ENCODE data around the gene GNAZ.

GNAZ gene

DNA sequence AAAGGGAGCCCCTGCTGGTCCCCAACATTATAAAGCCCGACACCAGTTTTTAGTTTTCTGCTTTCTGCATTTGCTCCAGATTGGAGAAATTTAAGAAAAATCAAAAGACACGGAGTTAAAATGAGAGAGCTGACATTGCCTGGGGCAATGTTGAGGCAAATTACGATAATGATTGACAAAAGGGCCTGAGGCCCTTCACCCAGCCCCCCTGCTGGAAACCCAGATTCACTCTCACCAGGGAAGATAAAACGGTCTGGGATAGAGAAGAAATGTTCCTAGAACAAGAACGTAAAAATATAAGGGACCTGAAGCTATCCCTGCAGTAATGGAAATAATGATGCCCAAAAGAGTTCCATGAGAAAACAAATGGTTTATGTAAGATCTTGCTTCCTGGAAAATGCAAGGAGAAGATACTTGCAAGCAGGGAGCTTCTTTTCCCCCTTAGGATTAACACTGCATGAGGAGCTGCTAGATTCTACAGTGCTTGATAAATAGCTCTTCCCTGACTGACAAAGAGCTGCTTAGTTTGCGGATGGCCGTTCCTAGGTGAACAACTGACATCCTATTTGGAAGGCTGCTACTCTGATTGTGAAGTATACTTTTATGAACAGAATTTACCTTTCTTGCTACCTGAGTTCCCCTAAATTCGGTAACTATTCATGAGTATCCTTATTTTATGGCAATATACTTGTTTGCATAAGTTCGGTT, 40.6 kb upstream of the GNAZ start:
- Histone ChIP-seq H3K9me3 (no peaks in the 10 kb centered on the region), H3K36me3 (no peaks in the 10 kb centered on the region), H3K4me1 (ENCODE audit: control insufficient read depth in 1 of 2, insufficient read depth in 1 of 2, low read depth in 1 of 2, low read length in 1 of 2) (no peaks in the 10 kb centered on the region), H3K27ac (no peak overlapping the region), H3K4me3 (ENCODE audit: low read depth in 1 of 2, low read length in 1 of 2) (no peak overlapping the region), H3K27me3 (peaks cover 3% of the 10 kb centered on the region)
- TF ChIP-seq, protein P1, sequence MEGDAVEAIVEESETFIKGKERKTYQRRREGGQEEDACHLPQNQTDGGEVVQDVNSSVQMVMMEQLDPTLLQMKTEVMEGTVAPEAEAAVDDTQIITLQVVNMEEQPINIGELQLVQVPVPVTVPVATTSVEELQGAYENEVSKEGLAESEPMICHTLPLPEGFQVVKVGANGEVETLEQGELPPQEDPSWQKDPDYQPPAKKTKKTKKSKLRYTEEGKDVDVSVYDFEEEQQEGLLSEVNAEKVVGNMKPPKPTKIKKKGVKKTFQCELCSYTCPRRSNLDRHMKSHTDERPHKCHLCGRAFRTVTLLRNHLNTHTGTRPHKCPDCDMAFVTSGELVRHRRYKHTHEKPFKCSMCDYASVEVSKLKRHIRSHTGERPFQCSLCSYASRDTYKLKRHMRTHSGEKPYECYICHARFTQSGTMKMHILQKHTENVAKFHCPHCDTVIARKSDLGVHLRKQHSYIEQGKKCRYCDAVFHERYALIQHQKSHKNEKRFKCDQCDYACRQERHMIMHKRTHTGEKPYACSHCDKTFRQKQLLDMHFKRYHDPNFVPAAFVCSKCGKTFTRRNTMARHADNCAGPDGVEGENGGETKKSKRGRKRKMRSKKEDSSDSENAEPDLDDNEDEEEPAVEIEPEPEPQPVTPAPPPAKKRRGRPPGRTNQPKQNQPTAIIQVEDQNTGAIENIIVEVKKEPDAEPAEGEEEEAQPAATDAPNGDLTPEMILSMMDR (IDR thresholded peaks at IDR 0.05): no peak

DNA sequence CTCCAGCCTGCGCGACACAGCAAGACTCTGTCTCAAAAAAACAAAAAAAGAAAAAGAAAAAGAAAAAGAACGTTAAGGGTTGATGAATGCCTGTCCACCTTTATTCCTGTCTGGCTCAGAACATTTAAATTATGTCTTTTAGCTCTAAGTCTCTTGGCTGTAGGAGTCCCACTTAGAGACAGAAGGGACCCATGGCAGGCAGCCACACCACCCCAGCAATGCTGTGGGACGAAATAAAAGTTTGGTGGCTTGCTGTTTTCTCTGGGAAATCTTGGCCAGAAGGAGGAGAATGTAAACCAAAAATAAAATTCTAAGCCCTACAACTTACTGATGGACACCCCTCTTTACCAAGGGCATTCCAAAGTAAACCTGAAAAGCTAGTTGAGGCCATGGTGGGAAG, 38.9 kb upstream of the GNAZ start:
- no peaks in the 10 kb centered on the region for H3K36me3 ChIP-seq
- peaks cover 3% of the 10 kb centered on the region for H3K27me3 ChIP-seq
- H3K9me3 ChIP-seq: no peaks in the 10 kb centered on the region
- H3K4me3 ChIP-seq (ENCODE audit: low read depth in 1 of 2, low read length in 1 of 2): no peak overlapping the region
- no peaks in the 10 kb centered on the region for H3K4me1 ChIP-seq (ENCODE audit: control insufficient read depth in 1 of 2, insufficient read depth in 1 of 2, low read depth in 1 of 2, low read length in 1 of 2)
- H3K27ac ChIP-seq: no peak overlapping the region
- TF ChIP-seq, protein P1 (IDR thresholded peaks at IDR 0.05): no peak

DNA sequence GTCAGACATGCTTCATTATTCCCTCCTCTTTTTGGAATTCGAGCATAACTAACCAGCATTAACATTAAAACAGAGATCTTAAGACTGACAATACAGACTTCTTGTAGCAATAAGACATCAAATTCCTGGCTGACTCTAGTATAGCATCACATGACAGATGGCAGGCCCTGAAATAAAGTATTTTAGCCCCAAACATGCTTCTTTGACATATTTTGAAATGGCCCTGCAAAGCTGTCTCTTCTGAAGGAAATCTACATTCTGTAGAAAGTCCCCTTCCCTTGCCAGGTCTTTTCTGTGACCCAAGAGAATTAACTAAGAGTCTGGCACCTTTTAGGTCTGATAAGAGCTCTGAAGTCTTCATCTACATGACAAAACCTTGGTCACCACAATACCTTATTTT, 38.5 kb upstream of the GNAZ start:
- Histone ChIP-seq H3K4me3 (ENCODE audit: low read depth in 1 of 2, low read length in 1 of 2) (no peak overlapping the region), H3K27ac (no peak overlapping the region), H3K4me1 (ENCODE audit: control insufficient read depth in 1 of 2, insufficient read depth in 1 of 2, low read depth in 1 of 2, low read length in 1 of 2) (no peaks in the 10 kb centered on the region), H3K9me3 (no peaks in the 10 kb centered on the region), H3K27me3 (peaks cover 3% of the 10 kb centered on the region), H3K36me3 (no peaks in the 10 kb centered on the region)
- TF ChIP-seq, protein P1 (IDR thresholded peaks at IDR 0.05): no peak

DNA sequence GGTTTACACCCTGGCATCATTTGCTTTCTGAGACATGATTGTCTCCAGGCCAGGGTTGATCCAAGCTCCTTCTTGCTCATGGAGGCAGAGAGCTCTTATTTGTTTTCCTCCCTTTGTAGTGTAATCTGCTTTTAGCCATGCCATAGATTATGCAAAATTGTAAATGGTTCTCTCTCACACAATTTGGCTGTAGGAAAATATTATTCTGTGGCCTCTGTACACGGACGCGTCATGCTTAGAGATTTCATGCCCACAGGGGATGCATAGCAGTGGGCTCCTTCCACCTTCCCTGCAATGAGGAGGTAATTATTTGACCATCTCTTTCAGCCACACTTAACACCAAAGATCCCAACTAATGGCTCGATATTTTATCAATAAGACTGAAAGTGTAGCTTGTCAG, 37.7 kb upstream of the GNAZ start:
- Histone ChIP-seq H3K4me1 (ENCODE audit: control insufficient read depth in 1 of 2, insufficient read depth in 1 of 2, low read depth in 1 of 2, low read length in 1 of 2) (no peaks in the 10 kb centered on the region), H3K9me3 (no peaks in the 10 kb centered on the region), H3K27me3 (peaks cover 3% of the 10 kb centered on the region), H3K36me3 (no peaks in the 10 kb centered on the region), H3K27ac (no peak overlapping the region), H3K4me3 (ENCODE audit: low read depth in 1 of 2, low read length in 1 of 2) (no peak overlapping the region)
- TF ChIP-seq, protein P1 (IDR thresholded peaks at IDR 0.05): no peak

DNA sequence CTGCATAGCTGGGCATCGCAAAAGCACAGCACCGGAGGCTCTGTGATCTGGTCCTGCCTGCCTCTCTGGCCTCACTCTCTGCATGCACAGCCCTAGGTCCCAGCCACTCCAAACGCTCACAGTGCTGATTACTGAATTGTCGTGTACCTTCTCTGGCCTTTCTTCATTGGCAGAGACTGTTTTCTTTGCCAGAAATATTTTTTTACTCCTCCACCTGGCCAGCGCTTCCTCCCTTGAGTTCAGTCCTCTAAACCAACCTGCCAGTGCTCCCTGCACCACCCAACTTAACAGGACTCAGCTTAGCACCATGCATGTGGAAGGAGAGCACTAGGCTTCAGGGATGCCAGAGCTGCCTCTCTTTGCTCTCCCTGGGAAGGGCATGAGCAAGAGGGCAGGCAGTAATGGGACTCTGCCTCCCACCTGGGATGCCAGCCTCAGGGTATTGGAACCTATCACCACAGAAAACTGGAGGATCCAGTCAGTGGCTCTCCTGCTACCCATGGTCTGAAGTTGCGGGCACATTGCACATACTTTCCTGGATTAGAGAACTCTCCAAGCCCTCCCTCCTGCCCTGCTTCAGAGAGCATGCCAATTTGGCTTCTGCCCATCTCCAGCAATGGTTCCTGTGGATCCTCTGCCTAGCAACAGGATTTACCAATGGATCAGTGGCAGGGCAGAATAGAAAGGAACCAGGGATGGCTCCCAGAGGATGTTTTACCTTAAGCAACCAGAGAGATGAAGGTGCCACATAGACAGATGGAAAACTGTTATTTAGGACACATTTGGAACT, 37.0 kb upstream of the GNAZ start:
- no peaks in the 10 kb centered on the region for H3K36me3 ChIP-seq
- no peak overlapping the region for H3K27ac ChIP-seq
- H3K27me3 ChIP-seq: peaks cover 3% of the 10 kb centered on the region
- TF ChIP-seq, protein P1 (IDR thresholded peaks at IDR 0.05): no peak
- no peaks in the 10 kb centered on the region for H3K4me1 ChIP-seq (ENCODE audit: control insufficient read depth in 1 of 2, insufficient read depth in 1 of 2, low read depth in 1 of 2, low read length in 1 of 2)
- H3K9me3 ChIP-seq: no peaks in the 10 kb centered on the region
- no peak overlapping the region for H3K4me3 ChIP-seq (ENCODE audit: low read depth in 1 of 2, low read length in 1 of 2)
